HG02970 (cell line): Measurements from ENCODE around the gene RYR2.
"Not testable (repeated sequence)": the region's sequence is repeated elsewhere in the genome, so short reads cannot be mapped to it uniquely, and the experiment has no call there.

ENCODE experiments used
- ATAC-seq: cut with Tn5 transposase; IDR thresholded peaks from one replicate; pipeline ENCODE4 v1.9.1; 2021; ENCODE audit warnings: mild to moderate bottlenecking, moderate library complexity, moderate number of reproducible peaks; ENCODE audit not compliant: unreplicated experiment, low FRiP score

RYR2 gene

GRCh38 chr1:237070519-237070918, 28.5 kb downstream of the RYR2 start:
- ATAC-seq: no peak

- no peak for ATAC-seq
Observed at GRCh38 chr1:237071641-237072420, 29.8 kb downstream of the RYR2 start.

GRCh38 chr1:237074371-237075117, 32.6 kb downstream of the RYR2 start:
- ATAC-seq: no peak

GRCh38 chr1:237084341-237085077, 42.5 kb downstream of the RYR2 start:
- no peak for ATAC-seq

GRCh38 chr1:237091691-237092090, 49.7 kb downstream of the RYR2 start:
- no peak for ATAC-seq

- ATAC-seq: no peak
Observed at GRCh38 chr1:237093691-237094090, 51.7 kb downstream of the RYR2 start.

GRCh38 chr1:237098541-237098940, 56.6 kb downstream of the RYR2 start:
- ATAC-seq: no peak

GRCh38 chr1:237103021-237103420, 61.0 kb downstream of the RYR2 start:
- no peak for ATAC-seq

GRCh38 chr1:237104096-237104495, 62.1 kb downstream of the RYR2 start:
- no peak for ATAC-seq

GRCh38 chr1:237105826-237106225, 63.8 kb downstream of the RYR2 start:
- ATAC-seq: no peak

GRCh38 chr1:237108297-237109040, 66.5 kb downstream of the RYR2 start:
- ATAC-seq: no peak

GRCh38 chr1:237111807-237112206, 69.8 kb downstream of the RYR2 start:
- no peak for ATAC-seq

- ATAC-seq: no peak
Observed at GRCh38 chr1:237112663-237113062, 70.7 kb downstream of the RYR2 start.

GRCh38 chr1:237115035-237115434, 73.1 kb downstream of the RYR2 start:
- ATAC-seq: no peak

GRCh38 chr1:237119091-237119490, 77.1 kb downstream of the RYR2 start:
- ATAC-seq: no peak

GRCh38 chr1:237120683-237121082, 78.7 kb downstream of the RYR2 start:
- no peak for ATAC-seq

GRCh38 chr1:237124856-237125462, 83.0 kb downstream of the RYR2 start:
- ATAC-seq: no peak

GRCh38 chr1:237126180-237126579, 84.2 kb downstream of the RYR2 start:
- ATAC-seq: no peak

- not testable (repeated sequence) for ATAC-seq
Observed at GRCh38 chr1:237127301-237127700, 85.3 kb downstream of the RYR2 start.

GRCh38 chr1:237133921-237134320, 91.9 kb downstream of the RYR2 start:
- ATAC-seq: no peak
